T-cell (primary cell): Measurements from ENCODE around the gene FLACC1. TPM values are rescaled to one million over a fixed set of nuclear protein-coding genes. Genes with fewer than 3 reads are reported as not detected.
A peak's percentile ranks its signal among the peaks of the same experiment; 100 is the strongest.

Experiments
- ATAC-seq, 4 experiments: fragments of 200-7000 bp in 3 of 4; fragments of 150-1000 bp in 1 of 4; cut with Tn5 transposase; replicated peaks in 1 of 4; 1 replicate in 3 of 4; 2 replicates in 1 of 4; pipeline ENCODE4 v1.10.0; 2021; ENCODE audit warnings: moderate library complexity in 3 of 4, mild to moderate bottlenecking in 2 of 4, moderate number of reproducible peaks in 1 of 4
- CTCF ChIA-PET, 2 donors: fragments of 300-600 bp; sonication (Branson Sonifier 250); formaldehyde crosslinking; loops; one replicate each; lab custom pipeline; 2022; ENCODE audit warnings: antibody characterized with exemption in 2 of 2; lab: Charles Lee
- POLR2A ChIA-PET, 2 donors: fragments of 300-600 bp; sonication (Branson Sonifier 250); formaldehyde crosslinking; loops; one replicate each; lab custom pipeline; 2022; ENCODE audit warnings: antibody characterized with exemption in 2 of 2; lab: Charles Lee
- DNase-seq, 35 experiments: peaks; one replicate each; pipeline versions ENCODE4 v3.0.0 to v3.0.0-alpha.2; 2013 to 2023
- H3K27ac ChIP-seq: one replicate; pipeline ENCODE4 v1.5.1; 2013; ENCODE audit warnings: low read length
- H3K27me3 ChIP-seq, 2 experiments: replicated peaks in 1 of 2; 1 replicate in 1 of 2; 2 replicates in 1 of 2; pipeline versions ENCODE4 v1.6.1 to v1.7.0; 2013; ENCODE audit warnings: low read length in 1 of 2, mixed read lengths in 1 of 2; ENCODE audit not compliant: control insufficient read depth in 2 of 2, insufficient read depth in 2 of 2; ENCODE audit errors: extremely low read depth in 1 of 2
- H3K36me3 ChIP-seq, 2 donors: 1 replicate in 1 of 2; 2 replicates in 1 of 2; pipeline versions ENCODE4 v1.6.1 to v1.7.0; 2013; ENCODE audit warnings: low read length in 1 of 2; ENCODE audit not compliant: control insufficient read depth in 2 of 2, insufficient read depth in 1 of 2; ENCODE audit errors: extremely low read depth in 1 of 2
- H3K4me1 ChIP-seq, 2 experiments: 1 replicate in 1 of 2; 2 replicates in 1 of 2; pipeline versions ENCODE4 v1.6.1 to v1.7.0; 2013; ENCODE audit warnings: low read length in 2 of 2, mixed read lengths in 1 of 2; ENCODE audit not compliant: insufficient read depth in 2 of 2, control insufficient read depth in 1 of 2; ENCODE audit errors: extremely low read depth in 1 of 2
- H3K4me3 ChIP-seq, 2 donors: 1 replicate in 1 of 2; 2 replicates in 1 of 2; pipeline versions ENCODE4 v1.5.1 to v1.7.0; 2013; ENCODE audit warnings: mild to moderate bottlenecking in 2 of 2, low read length in 1 of 2, moderate library complexity in 1 of 2; ENCODE audit not compliant: control insufficient read depth in 1 of 2; ENCODE audit errors: extremely low read depth in 1 of 2
- H3K9me3 ChIP-seq: 2 replicates; pipeline ENCODE4 v1.7.0; 2013
- H3K27ac Mint-ChIP-seq, 2 donors: one replicate each; pipeline ENCODE4 v1.8.0; 2020 to 2021; ENCODE audit warnings: mild to moderate bottlenecking in 2 of 2, mixed read lengths in 2 of 2
- H3K27me3 Mint-ChIP-seq, 2 donors: one replicate each; pipeline ENCODE4 v1.8.0; 2021 to 2022; ENCODE audit warnings: mixed read lengths in 2 of 2
- H3K36me3 Mint-ChIP-seq: one replicate; pipeline ENCODE4 v1.8.0; 2021; ENCODE audit warnings: mixed read lengths
- H3K4me1 Mint-ChIP-seq, 3 donors: one replicate each; pipeline ENCODE4 v1.8.0; 2020 to 2022; ENCODE audit warnings: mixed read lengths in 3 of 3, mild to moderate bottlenecking in 1 of 3
- H3K4me3 Mint-ChIP-seq, 3 donors: one replicate each; pipeline ENCODE4 v1.8.0; 2020 to 2022; ENCODE audit warnings: mild to moderate bottlenecking in 3 of 3, mixed read lengths in 3 of 3, moderate library complexity in 3 of 3
- H3K9me3 Mint-ChIP-seq, 3 donors: one replicate each; pipeline ENCODE4 v1.8.0; 2020 to 2022; ENCODE audit warnings: mixed read lengths in 3 of 3
- WGBS: methylation state at CpG from one replicate; pipeline ENCODE4 v1.1.5; 2013; ENCODE audit warnings: missing lambda C conversion rate; ENCODE audit not compliant: insufficient coverage; 5-methylcytosine and 5-hydroxymethylcytosine counted together
- total RNA-seq, 35 experiments: library from RNA in 6 of 35; stranded (reverse) in 6 of 35; fragments of 120-200 nt in 1 of 35; gene quantifications; one replicate each; pipeline versions ENCODE4 v1.2.1 to v1.2.4 and lab custom pipeline; 2013 to 2026

Gene FLACC1
- total RNA-seq, 5 donors from 2014 or later (not counting 1 experiment from before 2014, with no cell fraction given) = 5.3 to 8.4 (median 6.5) TPM

DNA sequence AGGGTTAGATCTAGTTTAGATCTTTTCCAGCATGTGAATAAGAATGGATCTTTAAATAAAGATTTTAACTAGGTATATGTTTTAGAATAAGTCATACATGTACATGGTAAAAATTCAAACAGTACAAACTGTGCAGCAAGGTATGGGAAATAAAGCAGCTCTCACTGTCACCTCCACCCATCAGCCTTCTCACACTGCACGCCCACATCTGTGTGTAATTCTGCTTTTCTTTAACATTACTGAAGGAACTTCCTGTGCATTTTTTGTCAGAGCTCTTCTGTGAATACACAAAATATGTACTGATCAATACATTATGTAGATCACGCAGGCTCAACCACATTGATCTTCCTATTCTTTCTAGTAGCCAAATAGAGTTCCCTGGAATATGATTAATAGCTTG, 93.4 kb downstream of the FLACC1 start:
- WGBS = 0% methylated on average over 1 of the region's 2 CpGs
- Histone ChIP-seq H3K27me3 (no peaks in the 10 kb centered on the region), H3K4me3 (peak overlapping the region in 1 of 2 donors; percentile 6), H3K36me3 (peaks cover 5 to 29% of the 10 kb centered on the region in 2 donors), H3K9me3 (no peaks in the 10 kb centered on the region), H3K4me1 (peaks cover 35 to 64% of the 10 kb centered on the region in 2 experiments), H3K27ac (peak overlapping the region; percentile 20)
- no peaks in the 10 kb centered on the region for H3K9me3 Mint-ChIP-seq
- H3K4me1 Mint-ChIP-seq = peaks cover 73 to 84% (median 74%) of the 10 kb centered on the region in 3 donors
- H3K4me3 Mint-ChIP-seq = peak overlapping the region; percentile 86 to 96 (median 92)
- CTCF ChIA-PET = interaction anchor here (0.6 to 7.2 kb wide), 5 partner anchors 9 to 370 kb away, joined by 3 to 89 read pairs (median 4); no protein-coding TSS in a partner anchor
- H3K27ac Mint-ChIP-seq = peak overlapping the region; percentile 89
- POLR2A ChIA-PET = interaction anchor here (0.5 to 5.1 kb wide), 3 partner anchors 17 to 80 kb away, joined by 3 to 32 read pairs (median 8); no protein-coding TSS in a partner anchor
- DNase-seq (peak in 4 of 35 experiments; percentile 21 to 46 (median 26)), ATAC-seq (peak in 2 of 4 experiments; percentile 17)
- H3K27me3 Mint-ChIP-seq = no peaks in the 10 kb centered on the region
- H3K36me3 Mint-ChIP-seq = peaks cover 49% of the 10 kb centered on the region

DNA sequence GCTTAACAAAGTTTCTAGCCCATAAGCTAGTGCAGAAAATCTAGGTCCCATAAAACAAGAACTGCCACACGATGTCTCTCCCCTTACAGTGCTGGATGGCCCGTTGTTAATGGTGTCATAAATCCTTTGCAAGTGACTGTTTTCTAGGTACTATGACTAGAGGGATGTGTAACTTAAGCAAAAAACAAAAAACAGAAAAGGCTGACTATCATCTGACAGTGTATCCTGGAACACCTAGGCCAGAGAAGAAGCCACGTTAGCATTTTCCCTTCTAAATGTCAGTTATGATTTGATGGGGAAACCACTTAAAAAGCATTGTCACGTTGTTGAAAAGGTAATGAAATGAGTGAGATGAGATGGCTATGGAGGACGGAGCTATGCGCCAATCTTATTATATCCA, 94.4 kb downstream of the FLACC1 start:
- Mint-ChIP-seq H3K27me3 (no peaks in the 10 kb centered on the region), H3K27ac (peak overlapping the region; percentile 89 to 93), H3K36me3 (peaks cover 44% of the 10 kb centered on the region), H3K4me1 (peaks cover 74 to 86% (median 77%) of the 10 kb centered on the region in 3 donors), H3K4me3 (peak overlapping the region; percentile 86 to 96 (median 92)), H3K9me3 (no peaks in the 10 kb centered on the region)
- POLR2A ChIA-PET = interaction anchor here (1.1 to 5.1 kb wide), 5 partner anchors 10 to 402 kb away, joined by 3 to 32 read pairs (median 8); no protein-coding TSS in a partner anchor
- Histone ChIP-seq H3K4me3 (peak overlapping the region in 1 of 2 donors; percentile 66), H3K27ac (peak overlapping the region; percentile 20), H3K9me3 (no peaks in the 10 kb centered on the region), H3K36me3 (peaks cover 5 to 18% of the 10 kb centered on the region in 2 donors), H3K27me3 (no peaks in the 10 kb centered on the region), H3K4me1 (peaks cover 37 to 64% of the 10 kb centered on the region in 2 experiments)
- DNase-seq = peak in 1 of 35 experiments; percentile 53
- CTCF ChIA-PET = interaction anchor here (0.7 to 7.2 kb wide), 8 partner anchors 10 to 176 kb away, joined by 3 to 89 read pairs (median 4); no protein-coding TSS in a partner anchor
- WGBS = no CpG with 5 or more reads among the region's 6 CpGs
- ATAC-seq = no peak

DNA sequence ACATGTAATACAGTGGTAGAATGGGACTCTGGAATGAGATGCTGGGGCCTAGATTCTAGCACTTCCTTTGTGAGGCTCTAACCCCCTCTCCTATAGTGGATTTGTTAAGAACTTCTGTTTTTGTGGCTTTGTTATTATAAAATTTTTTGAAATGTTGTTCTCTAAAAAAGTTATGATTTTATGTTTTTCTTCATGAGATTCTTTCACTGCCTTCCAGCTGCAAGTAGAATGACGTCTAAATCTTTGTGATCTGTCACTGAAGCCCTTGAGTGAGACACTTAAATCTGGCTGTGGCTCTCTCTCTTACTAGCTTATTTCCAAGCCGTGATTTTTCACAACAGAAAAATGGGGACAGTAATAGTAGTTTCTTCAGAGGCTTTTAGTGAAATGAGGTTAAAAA, 95.2 kb downstream of the FLACC1 start:
- peaks cover 4 to 10% of the 10 kb centered on the region in 2 donors for H3K36me3 ChIP-seq
- no peaks in the 10 kb centered on the region for H3K9me3 Mint-ChIP-seq
- H3K27me3 Mint-ChIP-seq = no peaks in the 10 kb centered on the region
- H3K27ac ChIP-seq = peak overlapping the region; percentile 99
- no CpG with 5 or more reads among the region's 2 CpGs for WGBS
- ChIA-PET POLR2A (interaction anchor here (0.7 to 5.1 kb wide), 10 partner anchors 9 to 401 kb away, joined by 3 to 32 read pairs (median 4); partner anchors contain the start of gene CLK1 (in 1 of the 2)), CTCF (interaction anchor here (1.0 to 7.2 kb wide), 10 partner anchors 9 to 102 kb away, joined by 3 to 89 read pairs (median 4); no protein-coding TSS in a partner anchor)
- ATAC-seq (no peak), DNase-seq (peak in 1 of 35 experiments; percentile 44)
- peak overlapping the region; percentile 92 to 100 (median 97) for H3K4me3 Mint-ChIP-seq
- peaks cover 74 to 89% (median 78%) of the 10 kb centered on the region in 3 donors for H3K4me1 Mint-ChIP-seq
- H3K27ac Mint-ChIP-seq = peak overlapping the region; percentile 98 to 99
- no peaks in the 10 kb centered on the region for H3K27me3 ChIP-seq
- H3K4me3 ChIP-seq = peak overlapping the region; percentile 41 to 66
- H3K9me3 ChIP-seq = no peaks in the 10 kb centered on the region
- peaks cover 40 to 65% of the 10 kb centered on the region in 2 experiments for H3K4me1 ChIP-seq
- peaks cover 37% of the 10 kb centered on the region for H3K36me3 Mint-ChIP-seq

DNA sequence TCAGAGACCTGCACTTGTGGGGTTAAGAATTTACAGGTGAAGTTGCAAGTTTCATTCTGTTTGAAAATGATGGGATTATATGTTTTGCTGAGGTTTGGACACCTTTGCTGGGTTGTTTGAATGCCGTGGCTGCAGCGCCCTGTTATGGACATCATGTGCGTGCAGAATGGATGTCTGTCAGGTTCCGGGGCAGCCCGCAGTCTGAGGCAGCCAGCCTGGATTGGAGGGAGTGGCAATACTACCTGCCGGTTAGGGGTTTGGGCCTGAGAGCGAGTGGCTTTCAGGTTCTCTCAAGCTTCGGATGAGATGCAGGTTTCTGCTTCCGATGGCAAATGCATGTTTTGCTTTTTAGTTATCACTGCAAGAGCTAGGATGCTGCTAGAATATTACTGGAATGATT, 95.7 kb downstream of the FLACC1 start:
- Mint-ChIP-seq H3K27ac (peak overlapping the region; percentile 98 to 99), H3K4me3 (peak overlapping the region; percentile 92 to 100 (median 97)), H3K27me3 (no peaks in the 10 kb centered on the region), H3K9me3 (no peaks in the 10 kb centered on the region), H3K4me1 (peaks cover 74 to 89% (median 78%) of the 10 kb centered on the region in 3 donors), H3K36me3 (peaks cover 33% of the 10 kb centered on the region)
- no peaks in the 10 kb centered on the region for H3K27me3 ChIP-seq
- peaks cover 40 to 65% of the 10 kb centered on the region in 2 experiments for H3K4me1 ChIP-seq
- WGBS = 4% methylated on average over 8 of the region's 9 CpGs
- ATAC-seq = peak in 3 of 4 experiments; percentile 6 to 11 (median 9)
- peaks cover 0 to 6% of the 10 kb centered on the region in 2 donors for H3K36me3 ChIP-seq
- H3K9me3 ChIP-seq = no peaks in the 10 kb centered on the region
- peak overlapping the region; percentile 41 to 66 for H3K4me3 ChIP-seq
- POLR2A ChIA-PET = interaction anchor here (0.7 to 5.1 kb wide), 9 partner anchors 8 to 397 kb away, joined by 3 to 32 read pairs (median 5); partner anchors contain the start of gene CLK1 (in 1 of the 2)
- DNase-seq = peak in 34 of 35 experiments; percentile 23 to 73 (median 49)
- peak overlapping the region; percentile 99 for H3K27ac ChIP-seq
- CTCF ChIA-PET = interaction anchor here (0.7 to 7.2 kb wide), 11 partner anchors 8 to 124 kb away, joined by 3 to 89 read pairs (median 4); no protein-coding TSS in a partner anchor

DNA sequence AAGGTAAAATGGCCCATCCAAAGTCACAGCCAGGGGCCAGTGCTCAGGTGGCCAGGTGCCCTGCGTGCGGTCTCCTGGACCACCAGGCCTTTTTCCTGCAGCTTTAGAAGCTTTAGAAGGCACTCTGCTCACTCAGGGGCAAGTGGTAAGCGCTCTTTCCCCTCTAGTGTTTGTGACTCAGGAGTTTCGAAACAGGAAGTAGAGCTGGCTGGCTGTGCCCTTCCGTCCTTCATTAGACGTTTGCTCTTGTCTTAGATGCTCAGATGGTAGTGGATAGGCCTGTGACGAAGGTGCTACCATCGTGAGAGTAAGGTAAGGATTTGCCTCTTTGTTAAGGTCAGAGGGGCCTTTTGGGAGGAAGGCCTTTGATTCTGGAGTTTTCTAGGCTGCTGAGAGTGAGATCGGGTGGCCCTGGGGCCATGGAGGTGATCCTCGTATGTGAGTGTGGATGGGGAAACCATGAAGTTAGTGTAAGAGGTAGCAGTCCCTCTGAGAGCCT, 96.8 kb downstream of the FLACC1 start, which contains the start of gene CASP8:
Gene CASP8 (plus strand): TSS at position 235 of the 499 bp plus-strand sequence. CDS start 5,951 bp downstream, outside the sequence.
- Histone ChIP-seq H3K27ac (peak within 1 kb of the TSS; percentile 99), H3K4me3 (peak within 1 kb of the TSS; percentile 66 to 72), H3K27me3 (no peaks in the 10 kb centered on the region), H3K9me3 (no peaks in the 10 kb centered on the region), H3K4me1 (peaks cover 49 to 65% of the 10 kb centered on the region in 2 experiments), H3K36me3 (no peaks in the 10 kb centered on the region)
- Mint-ChIP-seq H3K9me3 (no peaks in the 10 kb centered on the region), H3K36me3 (peaks cover 24% of the 10 kb centered on the region), H3K27me3 (no peaks in the 10 kb centered on the region), H3K27ac (peak within 1 kb of the TSS; percentile 99), H3K4me3 (peak within 1 kb of the TSS; percentile 92 to 100 (median 97)), H3K4me1 (peaks cover 73 to 88% (median 76%) of the 10 kb centered on the region in 3 donors)
- 0% methylated on average over 9 of the region's 10 CpGs for WGBS
- POLR2A ChIA-PET = interaction anchor here (0.5 to 5.1 kb wide), 7 partner anchors 13 to 520 kb away, joined by 3 to 32 read pairs (median 5); partner anchors contain the start of gene ALS2 (in 1 of the 2)
- DNase-seq (peak; percentile 41 to 86 (median 63)), ATAC-seq (peak; percentile 15 to 45 (median 36))
- CTCF ChIA-PET = interaction anchor here (0.6 to 7.2 kb wide), 12 partner anchors 9 to 191 kb away, joined by 3 to 89 read pairs (median 5); no protein-coding TSS in a partner anchor
